HFFc6 (cell line): ENCODE measurements around the gene ARHGEF5. TPM values are rescaled to one million over a fixed set of nuclear protein-coding genes. Genes with fewer than 3 reads are reported as not detected.
A peak's percentile ranks its signal among the peaks of the same experiment; 100 is the strongest.

Source experiments
- DNase-seq: peaks from one replicate; pipeline ENCODE4 v3.0.0-alpha.2; 2018
- H3K27ac Mint-ChIP-seq: 2 replicates; pipeline ENCODE4 v1.8.0; 2020; ENCODE audit warnings: mild to moderate bottlenecking, mixed read lengths
- H3K27me3 Mint-ChIP-seq: 2 replicates; pipeline ENCODE4 v1.8.0; 2021; ENCODE audit warnings: mild to moderate bottlenecking, moderate library complexity, mixed read lengths; ENCODE audit not compliant: insufficient read depth
- H3K36me3 Mint-ChIP-seq: 2 replicates; pipeline ENCODE4 v1.8.0; 2021; ENCODE audit warnings: low read depth, mixed read lengths
- H3K4me1 Mint-ChIP-seq: 2 replicates; pipeline ENCODE4 v1.8.0; 2020; ENCODE audit warnings: low read depth, mixed read lengths
- H3K4me3 Mint-ChIP-seq: 2 replicates; pipeline ENCODE4 v1.8.0; 2020; ENCODE audit warnings: mild to moderate bottlenecking, moderate library complexity, mixed read lengths
- H3K9me3 Mint-ChIP-seq: 2 replicates; pipeline ENCODE4 v1.8.0; 2020; ENCODE audit warnings: mild to moderate bottlenecking, mixed read lengths
- total RNA-seq, 6 experiments: library from RNA; stranded (reverse); fragmentation: NEBNext Ultra II Directional; extraction: Animal tissue kit (Norgen Biotek cat#: 25700); gene quantifications; 2 replicates in 1 of 6; 3 replicates in 5 of 6; pipeline ENCODE4 v1.2.3, GENCODE V29; 2021
- TF ChIP-seq, protein P1 (sequence below): fragments of 200-600 bp; sonication (generic); IDR thresholded peaks from 2 replicates; pipeline ENCODE4 v1.5.0; 2021; ENCODE audit warnings: antibody characterized with exemption, mild to moderate bottlenecking

The ARHGEF5 gene
- total RNA-seq, 6 experiments from 2014 or later = not detected

DNA sequence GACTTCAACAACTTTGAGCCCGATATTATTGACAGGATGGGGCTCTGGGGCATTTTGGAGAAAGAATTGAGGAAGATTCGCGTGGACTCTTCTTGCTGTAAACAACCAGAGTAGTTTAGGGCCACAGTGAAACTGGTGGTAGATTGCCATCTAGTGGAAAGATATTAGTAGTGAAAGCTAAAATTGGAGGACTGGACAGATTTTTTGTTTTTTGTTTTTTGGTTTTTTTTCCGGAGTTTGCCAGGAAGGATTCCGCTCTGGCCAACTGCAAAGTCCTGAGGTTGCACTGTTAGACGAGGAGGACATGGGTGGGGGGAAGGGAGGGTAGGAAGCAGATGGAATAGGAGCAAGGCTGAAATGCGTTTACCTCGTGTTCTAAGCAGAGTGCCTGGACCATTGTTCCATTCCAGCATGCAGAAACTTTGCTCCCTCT, 36.6 kb downstream of the ARHGEF5 start:
- TF ChIP-seq, protein P1, sequence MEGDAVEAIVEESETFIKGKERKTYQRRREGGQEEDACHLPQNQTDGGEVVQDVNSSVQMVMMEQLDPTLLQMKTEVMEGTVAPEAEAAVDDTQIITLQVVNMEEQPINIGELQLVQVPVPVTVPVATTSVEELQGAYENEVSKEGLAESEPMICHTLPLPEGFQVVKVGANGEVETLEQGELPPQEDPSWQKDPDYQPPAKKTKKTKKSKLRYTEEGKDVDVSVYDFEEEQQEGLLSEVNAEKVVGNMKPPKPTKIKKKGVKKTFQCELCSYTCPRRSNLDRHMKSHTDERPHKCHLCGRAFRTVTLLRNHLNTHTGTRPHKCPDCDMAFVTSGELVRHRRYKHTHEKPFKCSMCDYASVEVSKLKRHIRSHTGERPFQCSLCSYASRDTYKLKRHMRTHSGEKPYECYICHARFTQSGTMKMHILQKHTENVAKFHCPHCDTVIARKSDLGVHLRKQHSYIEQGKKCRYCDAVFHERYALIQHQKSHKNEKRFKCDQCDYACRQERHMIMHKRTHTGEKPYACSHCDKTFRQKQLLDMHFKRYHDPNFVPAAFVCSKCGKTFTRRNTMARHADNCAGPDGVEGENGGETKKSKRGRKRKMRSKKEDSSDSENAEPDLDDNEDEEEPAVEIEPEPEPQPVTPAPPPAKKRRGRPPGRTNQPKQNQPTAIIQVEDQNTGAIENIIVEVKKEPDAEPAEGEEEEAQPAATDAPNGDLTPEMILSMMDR = peak; percentile 82
- peak; percentile 49 for DNase-seq
- peaks cover 4% of the 10 kb centered on the region for H3K27me3 Mint-ChIP-seq
- H3K4me3 Mint-ChIP-seq = no peak overlapping the region
- peaks cover under 1% of the 10 kb centered on the region; the same call in 1 of the 2 replicates for H3K4me1 Mint-ChIP-seq
- no peaks in the 10 kb centered on the region for H3K36me3 Mint-ChIP-seq
- H3K9me3 Mint-ChIP-seq = no peaks in the 10 kb centered on the region
- H3K27ac Mint-ChIP-seq = no peak overlapping the region

DNA sequence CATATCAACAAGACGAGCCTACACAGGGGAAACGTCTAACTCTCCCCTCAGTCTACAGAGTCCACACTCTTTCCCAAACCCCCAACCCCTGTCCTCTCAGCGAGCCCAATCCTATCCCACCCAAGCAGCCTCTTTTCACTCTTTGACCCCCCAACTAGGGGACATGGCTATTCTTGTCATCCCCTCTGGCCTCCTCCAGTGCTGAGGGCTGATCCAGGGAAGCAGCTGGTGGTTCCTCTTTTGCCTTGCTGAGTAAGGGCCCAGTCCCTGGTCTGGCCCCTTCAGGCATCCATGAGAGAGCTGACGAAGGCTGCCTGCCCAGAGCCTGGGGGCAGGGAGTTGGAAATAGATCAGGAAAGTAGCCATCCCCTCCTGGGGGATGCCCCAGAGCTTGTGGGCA, 41.9 kb downstream of the ARHGEF5 start:
- no peak overlapping the region for H3K27ac Mint-ChIP-seq
- no peak overlapping the region for H3K4me3 Mint-ChIP-seq
- TF ChIP-seq, protein P1 = no peak
- no peaks in the 10 kb centered on the region for H3K36me3 Mint-ChIP-seq
- H3K9me3 Mint-ChIP-seq = peaks cover 7% of the 10 kb centered on the region
- H3K27me3 Mint-ChIP-seq = peaks cover 2% of the 10 kb centered on the region; the same call in 1 of the 2 replicates
- no peaks in the 10 kb centered on the region for H3K4me1 Mint-ChIP-seq
- DNase-seq = no peak

DNA sequence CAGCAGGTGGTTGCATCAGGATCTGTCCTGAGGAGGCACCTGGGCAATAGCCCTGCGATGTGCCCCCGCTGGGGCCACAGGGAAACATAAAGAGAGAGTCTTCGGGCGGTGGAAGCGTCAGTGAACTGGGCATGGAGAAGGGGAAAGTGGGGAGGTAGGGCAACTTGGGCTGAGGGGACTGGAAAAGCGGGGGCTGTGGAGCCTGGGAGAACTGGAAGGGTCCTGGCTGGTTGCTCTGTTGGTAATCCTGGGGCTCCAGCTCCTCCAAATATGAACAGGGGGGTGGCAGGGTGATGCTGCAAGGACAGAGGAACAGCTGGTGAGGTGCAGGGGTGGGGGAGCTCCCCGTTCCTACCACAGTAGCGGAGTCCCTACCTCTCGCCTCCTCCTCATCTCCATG, 43.1 kb downstream of the ARHGEF5 start:
- peaks cover 12% of the 10 kb centered on the region for H3K9me3 Mint-ChIP-seq
- TF ChIP-seq, protein P1 = no peak
- no peak overlapping the region for H3K4me3 Mint-ChIP-seq
- no peak overlapping the region for H3K27ac Mint-ChIP-seq
- no peaks in the 10 kb centered on the region for H3K4me1 Mint-ChIP-seq
- H3K27me3 Mint-ChIP-seq = peaks cover 2% of the 10 kb centered on the region; the same call in 1 of the 2 replicates
- no peaks in the 10 kb centered on the region for H3K36me3 Mint-ChIP-seq
- no peak for DNase-seq

DNA sequence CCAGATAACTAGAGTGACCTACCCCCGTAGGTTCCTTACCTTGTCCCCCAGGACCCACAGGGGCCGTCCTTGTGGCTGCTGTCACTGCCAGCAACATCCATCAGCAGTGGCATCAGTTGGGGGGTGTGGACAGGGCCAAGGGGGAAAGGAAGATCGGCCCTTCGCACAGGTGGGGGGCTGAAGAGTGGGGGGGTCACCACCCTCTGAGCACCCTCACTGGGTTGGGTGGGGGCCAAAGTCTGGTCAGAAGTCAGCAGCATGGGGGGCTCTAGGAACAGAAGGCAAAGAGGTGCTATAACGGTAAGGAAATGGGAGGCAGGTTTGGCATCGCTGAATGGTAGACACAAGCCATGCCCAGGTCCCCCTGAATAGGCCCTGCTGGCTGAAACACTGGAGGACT, 43.7 kb downstream of the ARHGEF5 start:
- peaks cover 12% of the 10 kb centered on the region for H3K9me3 Mint-ChIP-seq
- no peak overlapping the region for H3K4me3 Mint-ChIP-seq

DNA sequence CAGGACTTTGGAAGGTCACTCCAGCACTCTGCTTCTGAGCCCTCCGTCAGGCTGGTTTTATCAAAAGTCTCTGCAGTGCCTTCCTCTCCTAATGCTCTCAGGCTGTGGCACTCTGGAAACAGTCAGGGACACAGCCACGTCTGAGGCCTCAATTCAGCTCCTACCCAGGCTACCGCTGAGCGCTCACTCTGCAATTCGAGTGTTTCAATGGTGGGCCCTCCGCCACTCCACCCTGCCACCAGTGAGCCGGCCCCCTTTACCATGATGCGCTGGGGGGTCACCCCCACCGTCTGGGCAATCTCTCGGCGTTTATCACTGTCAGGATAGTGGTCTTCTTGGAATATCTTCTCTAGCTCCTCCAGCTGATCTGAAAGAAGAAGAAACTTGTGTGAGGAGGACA, 44.7 kb downstream of the ARHGEF5 start:
- Mint-ChIP-seq H3K36me3 (no peaks in the 10 kb centered on the region), H3K9me3 (peaks cover 12% of the 10 kb centered on the region)

More for the DNA sequence above, 43.7 kb downstream of the ARHGEF5 start:
- H3K27me3 Mint-ChIP-seq = peaks cover 2% of the 10 kb centered on the region; the same call in 1 of the 2 replicates
- no peak overlapping the region for H3K27ac Mint-ChIP-seq
- TF ChIP-seq, protein P1 = no peak
- H3K4me1 Mint-ChIP-seq = no peaks in the 10 kb centered on the region
- no peak for DNase-seq
- no peaks in the 10 kb centered on the region for H3K36me3 Mint-ChIP-seq

More for the DNA sequence above, 44.7 kb downstream of the ARHGEF5 start:
- TF ChIP-seq, protein P1 = no peak
- Mint-ChIP-seq H3K4me3 (no peak overlapping the region), H3K27me3 (peaks cover 4% of the 10 kb centered on the region; the same call in 1 of the 2 replicates), H3K27ac (no peak overlapping the region), H3K4me1 (peaks cover 6% of the 10 kb centered on the region)
- no peak for DNase-seq
